Natural killer cell (primary cell): ENCODE data around the gene RORC. TPM values are rescaled to one million over a fixed set of nuclear protein-coding genes. Genes with fewer than 3 reads are reported as not detected.
A peak's percentile ranks its signal among the peaks of the same experiment; 100 is the strongest.

ENCODE experiments used
- ATAC-seq, 3 donors: fragments of 150-1000 bp in 2 of 3; fragments of 200-7000 bp in 1 of 3; cut with Tn5 transposase; 1 replicate in 1 of 3; 2 replicates in 2 of 3; pipeline ENCODE4 v1.10.0; 2021; ENCODE audit warnings: mild to moderate bottlenecking in 2 of 3, moderate library complexity in 2 of 3
- DNase-seq, 2 donors: peaks; one replicate each; pipeline versions ENCODE4 v3.0.0 to v3.0.0-alpha.2; 2013 to 2021; ENCODE audit warnings: mixed read lengths in 1 of 2
- H3K27ac ChIP-seq: one replicate; pipeline ENCODE4 v1.5.1; 2013; ENCODE audit warnings: mild to moderate bottlenecking, low read length
- H3K27me3 ChIP-seq: one replicate; pipeline ENCODE4 v1.6.1; 2013; ENCODE audit warnings: low read length; ENCODE audit not compliant: control insufficient read depth, insufficient read depth
- H3K36me3 ChIP-seq: one replicate; pipeline ENCODE4 v1.6.1; 2013; ENCODE audit warnings: low read length; ENCODE audit not compliant: control insufficient read depth, insufficient read depth
- H3K4me1 ChIP-seq: one replicate; pipeline ENCODE4 v1.6.1; 2013; ENCODE audit warnings: low read length; ENCODE audit not compliant: control insufficient read depth, insufficient read depth
- H3K4me3 ChIP-seq: one replicate; pipeline ENCODE4 v1.5.1; 2013; ENCODE audit warnings: low read length
- H3K9me3 ChIP-seq: one replicate; pipeline ENCODE4 v1.6.1; 2013; ENCODE audit warnings: low read length; ENCODE audit not compliant: control insufficient read depth, insufficient read depth
- H3K27ac Mint-ChIP-seq, 2 donors: one replicate each; pipeline ENCODE4 v1.8.0; 2022; ENCODE audit warnings: mild to moderate bottlenecking in 2 of 2, mixed read lengths in 2 of 2, moderate library complexity in 1 of 2
- H3K27me3 Mint-ChIP-seq, 2 donors: one replicate each; pipeline ENCODE4 v1.8.0; 2022; ENCODE audit warnings: low read depth in 2 of 2, mixed read lengths in 2 of 2
- H3K36me3 Mint-ChIP-seq: one replicate; pipeline ENCODE4 v1.8.0; 2022; ENCODE audit warnings: mixed read lengths
- H3K4me1 Mint-ChIP-seq, 2 donors: one replicate each; pipeline ENCODE4 v1.8.0; 2022; ENCODE audit warnings: mixed read lengths in 2 of 2
- H3K4me3 Mint-ChIP-seq: one replicate; pipeline ENCODE4 v1.8.0; 2022; ENCODE audit warnings: mild to moderate bottlenecking, moderate library complexity, mixed read lengths
- H3K9me3 Mint-ChIP-seq, 2 donors: one replicate each; pipeline ENCODE4 v1.8.0; 2022; ENCODE audit warnings: mixed read lengths in 2 of 2
- CTCF ChIP-seq: fragments of 200-600 bp; IDR thresholded peaks from one replicate; pipeline ENCODE4 v1.8.0; 2022; ENCODE audit warnings: antibody characterized with exemption
- WGBS: methylation state at CpG from one replicate; pipeline ENCODE4 v1.1.7; 2013; ENCODE audit warnings: missing lambda C conversion rate; ENCODE audit not compliant: insufficient coverage; 5-methylcytosine and 5-hydroxymethylcytosine counted together
- intact Hi-C: fragments of 100-400 bp; cut with micrococcal nuclease; formaldehyde crosslinking; loops from one replicate; pipeline ENCODE4 v1.14.2; 2022
- total RNA-seq, 4 donors: library from RNA; stranded (reverse); fragments of 120-200 nt in 1 of 4; gene quantifications; one replicate each; pipeline versions ENCODE4 v1.2.3 to v1.2.4, GENCODE V29; 2013 to 2022

Gene RORC
- total RNA-seq, 3 donors from 2014 or later (not counting 1 experiment from before 2014, with no cell fraction given), result 0.14 to 0.78 (median 0.70) TPM

- Histone ChIP-seq H3K27me3 (peaks cover 5% of the 10 kb centered on the region), H3K4me1 (peaks cover 37% of the 10 kb centered on the region), H3K36me3 (no peaks in the 10 kb centered on the region), H3K27ac (peak overlapping the region; percentile 19), H3K4me3 (no peak overlapping the region), H3K9me3 (no peaks in the 10 kb centered on the region)
- Mint-ChIP-seq H3K27me3 (peaks cover 10 to 30% of the 10 kb centered on the region in 2 donors), H3K4me1 (peaks cover 33 to 40% of the 10 kb centered on the region in 2 donors), H3K4me3 (peak overlapping the region; percentile 86), H3K36me3 (no peaks in the 10 kb centered on the region), H3K9me3 (no peaks in the 10 kb centered on the region), H3K27ac (peak overlapping the region in 1 of 2 donors; percentile 85)
- intact Hi-C loops, result no loop called here
- no peak for TF ChIP-seq CTCF
- ATAC-seq, result no peak
- no peak for DNase-seq
Measured at GRCh38 chr1:151840421-151840820, 8.8 kb upstream of the RORC start.

- Histone ChIP-seq H3K27ac (peak within 1 kb of the TSS; percentile 57), H3K36me3 (no peaks in the 10 kb centered on the region), H3K4me1 (peaks cover 42% of the 10 kb centered on the region), H3K27me3 (peaks cover 5% of the 10 kb centered on the region), H3K4me3 (peak within 1 kb of the TSS; percentile 47), H3K9me3 (no peaks in the 10 kb centered on the region)
- ATAC-seq (peak; percentile 74 to 79 (median 76)), DNase-seq (peak; percentile 49 to 90)
- Mint-ChIP-seq H3K4me1 (peaks cover 33 to 40% of the 10 kb centered on the region in 2 donors), H3K36me3 (no peaks in the 10 kb centered on the region), H3K27ac (peak within 1 kb of the TSS; percentile 75 to 85), H3K27me3 (peaks cover 3 to 27% of the 10 kb centered on the region in 2 donors), H3K4me3 (peak within 1 kb of the TSS; percentile 86), H3K9me3 (no peaks in the 10 kb centered on the region)
- intact Hi-C loops, result loop anchor here (5.0 kb wide), 1 partner anchor 307 kb away; no protein-coding TSS in a partner anchor
- TF ChIP-seq CTCF, result no peak
- WGBS, result 6% methylated on average over 47 of the region's 47 CpGs
Measured at GRCh38 chr1:151839457-151840403, 8.1 kb upstream of the RORC start, which contains the start of gene C2CD4D. C2CD4D (minus strand) TSS chr1:151839820; CDS start chr1:151838989, 831 bp downstream.

GRCh38 chr1:151839082-151839412 lies 7.4 kb upstream of the RORC start:
- no peaks in the 10 kb centered on the region for H3K9me3 ChIP-seq
- Mint-ChIP-seq H3K27me3 (peaks cover 0 to 22% of the 10 kb centered on the region in 2 donors), H3K4me3 (peak overlapping the region; percentile 68), H3K9me3 (no peaks in the 10 kb centered on the region), H3K36me3 (no peaks in the 10 kb centered on the region), H3K27ac (peak overlapping the region in 1 of 2 donors; percentile 85), H3K4me1 (peaks cover 33 to 40% of the 10 kb centered on the region in 2 donors)
- peaks cover 48% of the 10 kb centered on the region for H3K4me1 ChIP-seq
- TF ChIP-seq CTCF, result no peak
- ATAC-seq (no peak), DNase-seq (peak in 1 of 2 donors; percentile 25)
- no peaks in the 10 kb centered on the region for H3K36me3 ChIP-seq
- peak overlapping the region; percentile 47 for H3K4me3 ChIP-seq
- H3K27me3 ChIP-seq, result peaks cover 5% of the 10 kb centered on the region
- WGBS, result 18% methylated on average over 16 of the region's 16 CpGs
- intact Hi-C loops, result loop anchor here (5.0 kb wide), 1 partner anchor 307 kb away; no protein-coding TSS in a partner anchor
- peak overlapping the region; percentile 57 for H3K27ac ChIP-seq
